ENCODE measurements around the gene MRPS34. TPM values are rescaled to one million over a fixed set of nuclear protein-coding genes. Genes with fewer than 3 reads are reported as not detected.
A peak's percentile ranks its signal among the peaks of the same experiment; 100 is the strongest.

MRPS34 gene
- total and polyA plus RNA-seq, 9 of the 15 experiments (the other 6 are each of a cell fraction or from before 2014, with no cell fraction given): 5.2 to 334 (median 92.8) TPM

GRCh38 chr16:1789643-1790045, 16.7 kb upstream of the MRPS34 start:
- Histone ChIP-seq H4K20me1 (replicated peaks; ENCODE audit: control insufficient read depth, insufficient read depth, low read length) (no peaks in the 10 kb centered on the region; the same call in 1 of the 2 replicates), H3K9me1 (ENCODE audit: control insufficient read depth, insufficient read depth, low read length) (no peaks in the 10 kb centered on the region), H3K4me1 (replicated peaks in 1 of 2; ENCODE audit: control insufficient read depth in 2 of 2, insufficient read depth in 2 of 2, low read length in 2 of 2) (peaks cover 0 to 84% of the 10 kb centered on the region in 2 experiments; a peak in 2 of 5 replicates), H3K4me2 (ENCODE audit: insufficient read depth, low read length) (no peak overlapping the region), H3K36me3 (ENCODE audit: control insufficient read depth, insufficient read depth, low read length) (peaks cover 55% of the 10 kb centered on the region; the same call in 1 of the 3 replicates), H3K9me3 (replicated peaks; ENCODE audit: control insufficient read depth, insufficient read depth, low read depth, low read length) (no peaks in the 10 kb centered on the region), H3K4me3 (no peak overlapping the region), H3K79me2 (ENCODE audit: control insufficient read depth, insufficient read depth, low read length) (peaks cover 26% of the 10 kb centered on the region), H3K9ac (ENCODE audit: insufficient read depth in 1 of 2, low read depth in 2 of 2, low read length in 2 of 2) (no peak overlapping the region), H2AFZ (ENCODE audit: low read depth, low read length) (no peak overlapping the region), H3K27ac (ENCODE audit: extremely low read depth, low read depth, low read length) (no peak overlapping the region), H3K27me3 (ENCODE audit: control insufficient read depth in 2 of 2, insufficient read depth in 2 of 2, low read length in 2 of 2) (no peaks in the 10 kb centered on the region)
- no TSS peak for BruUV-seq (replicated peaks)
- ATAC-seq: peak; percentile 46; the same call in 2 of the 3 replicates
- intact Hi-C loops (cut with micrococcal nuclease): no loop called here
- WGBS (ENCODE audit: insufficient coverage, low coverage, missing lambda C conversion rate): 84% methylated on average over 14 of the region's 25 CpGs
- no peak for FAIRE-seq
- in situ Hi-C loops (cut with MboI): no loop called here
- ChIA-PET CTCF (ENCODE audit: low intra/inter-chr PET ratio) (no interaction called here), POLR2A (interaction anchor here (0.6 kb wide), 1 partner anchor 15 kb away, joined by 3 read pairs; no protein-coding TSS in a partner anchor)
- TF ChIP-seq PKNOX1 (IDR thresholded peaks at IDR 0.05) (no peak), EGR1 (conservative IDR thresholded peaks at IDR 0.05) (peak; percentile 33), ZBTB33 (CRISPR knock-in tag; IDR thresholded peaks at IDR 0.05) (0 out of 2 replicates have a peak, but pooled peaks have one; percentile 11), RBM39 (optimal IDR thresholded peaks at IDR 0.05; ENCODE audit: low read depth, low read length) (no peak)
- DNase-seq (ENCODE audit: extremely low read depth in 1 of 4, low spot score in 3 of 4): peak in 2 of 4 experiments; percentile 43 to 53
